Activated CD4-positive, alpha-beta T cell treated with anti-CD3 and anti-CD28 coated beads for 36 hours (primary cell): Measurements from ENCODE around the gene TMEM50B. TPM values are rescaled to one million over a fixed set of nuclear protein-coding genes. Genes with fewer than 3 reads are reported as not detected.
A peak's percentile ranks its signal among the peaks of the same experiment; 100 is the strongest.

Experiments
- ATAC-seq: fragments of 200-7000 bp; cut with Tn5 transposase; one replicate; pipeline ENCODE4 v1.10.0; 2021; ENCODE audit warnings: mild to moderate bottlenecking, moderate library complexity
- CTCF ChIA-PET: fragments of 350-600 bp; sonication (Branson Sonifier 250); formaldehyde crosslinking; loops from one replicate; lab custom pipeline; 2021; ENCODE audit warnings: antibody characterized with exemption; lab: Charles Lee
- POLR2A ChIA-PET: fragments of 350-600 bp; sonication (Branson Sonifier 250); formaldehyde crosslinking; loops from one replicate; lab custom pipeline; 2021; ENCODE audit warnings: antibody characterized with exemption, inconsistent platforms; lab: Charles Lee
- DNase-seq: peaks from one replicate; pipeline ENCODE4 v3.0.0-alpha.2; 2020
- H3K27ac Mint-ChIP-seq: one replicate; pipeline ENCODE4 v1.8.0; 2021; ENCODE audit warnings: mixed read lengths
- H3K27me3 Mint-ChIP-seq: one replicate; pipeline ENCODE4 v1.8.0; 2021; ENCODE audit warnings: mixed read lengths
- H3K36me3 Mint-ChIP-seq: one replicate; pipeline ENCODE4 v1.8.0; 2021; ENCODE audit warnings: low read depth, mixed read lengths
- H3K4me1 Mint-ChIP-seq: one replicate; pipeline ENCODE4 v1.8.0; 2021; ENCODE audit warnings: mixed read lengths
- H3K4me3 Mint-ChIP-seq: one replicate; pipeline ENCODE4 v1.8.0; 2021; ENCODE audit warnings: mild to moderate bottlenecking, moderate library complexity, mixed read lengths
- H3K9me3 Mint-ChIP-seq: one replicate; pipeline ENCODE4 v1.8.0; 2021; ENCODE audit warnings: low read depth, mixed read lengths
- intact Hi-C, 2 experiments: fragments of 100-400 bp; cut with DNase I in 1 of 2; cut with micrococcal nuclease in 1 of 2; formaldehyde crosslinking; loops; one replicate each; pipeline versions ENCODE4 v1.14.2 to v1.15.1; 2022 to 2024; cut with DNase I, micrococcal nuclease
- total RNA-seq, 2 experiments: library from RNA; stranded (reverse); gene quantifications; one replicate each; pipeline ENCODE4 v1.2.3, GENCODE V29; 2021

The TMEM50B gene
- total RNA-seq, 2 experiments from 2014 or later, result 13.6 to 15.2 TPM

- DNase-seq (no peak), ATAC-seq (no peak)
- no peaks in the 10 kb centered on the region for H3K9me3 Mint-ChIP-seq
- ChIA-PET CTCF (interaction anchor here (0.9 to 1.3 kb wide), 2 partner anchors 12 to 18 kb away, joined by 3 to 6 read pairs; no protein-coding TSS in a partner anchor), POLR2A (no interaction called here)
- intact Hi-C loops, result no loop called here
- peaks cover 59% of the 10 kb centered on the region for H3K36me3 Mint-ChIP-seq
- peak overlapping the region; percentile 75 for H3K27ac Mint-ChIP-seq
- H3K4me1 Mint-ChIP-seq, result peaks cover 26% of the 10 kb centered on the region
- H3K27me3 Mint-ChIP-seq, result no peaks in the 10 kb centered on the region
- H3K4me3 Mint-ChIP-seq, result no peak overlapping the region
Observed at GRCh38 chr21:33433001-33433400, 46.8 kb downstream of the TMEM50B start.

GRCh38 chr21:33432496-33432895 is 47.3 kb downstream of the TMEM50B start:
- Mint-ChIP-seq H3K27me3 (no peaks in the 10 kb centered on the region), H3K9me3 (no peaks in the 10 kb centered on the region), H3K36me3 (peaks cover 54% of the 10 kb centered on the region), H3K27ac (no peak overlapping the region), H3K4me1 (peaks cover 26% of the 10 kb centered on the region), H3K4me3 (no peak overlapping the region)
- ChIA-PET CTCF (interaction anchor here (0.9 to 1.3 kb wide), 4 partner anchors 12 to 236 kb away, joined by 3 to 7 read pairs (median 4); no protein-coding TSS in a partner anchor), POLR2A (no interaction called here)
- intact Hi-C loops, result no loop called here
- ATAC-seq (no peak), DNase-seq (no peak)

GRCh38 chr21:33430858-33431257 is 48.9 kb downstream of the TMEM50B start:
- H3K4me3 Mint-ChIP-seq, result no peak overlapping the region
- peaks cover 52% of the 10 kb centered on the region for H3K36me3 Mint-ChIP-seq
- ATAC-seq, result no peak
- DNase-seq, result no peak
- no peaks in the 10 kb centered on the region for H3K9me3 Mint-ChIP-seq
- H3K27ac Mint-ChIP-seq, result no peak overlapping the region
- no peaks in the 10 kb centered on the region for H3K27me3 Mint-ChIP-seq
- ChIA-PET POLR2A (no interaction called here), CTCF (interaction anchor here (0.7 to 1.0 kb wide), 3 partner anchors 14 to 83 kb away, joined by 3 to 5 read pairs (median 3); no protein-coding TSS in a partner anchor)
- intact Hi-C loops, result no loop called here
- peaks cover 28% of the 10 kb centered on the region for H3K4me1 Mint-ChIP-seq

GRCh38 chr21:33428669-33429068 is 51.1 kb downstream of the TMEM50B start:
- H3K27ac Mint-ChIP-seq, result no peak overlapping the region
- CTCF ChIA-PET, result interaction anchor here (0.7 to 0.8 kb wide), 3 partner anchors 13 to 191 kb away, joined by 3 read pairs; no protein-coding TSS in a partner anchor
- POLR2A ChIA-PET, result no interaction called here
- H3K27me3 Mint-ChIP-seq, result no peaks in the 10 kb centered on the region
- H3K9me3 Mint-ChIP-seq, result no peaks in the 10 kb centered on the region
- H3K36me3 Mint-ChIP-seq, result peaks cover 49% of the 10 kb centered on the region
- no peak overlapping the region for H3K4me3 Mint-ChIP-seq
- ATAC-seq, result no peak
- intact Hi-C loops, result no loop called here
- H3K4me1 Mint-ChIP-seq, result peaks cover 11% of the 10 kb centered on the region
- DNase-seq, result no peak

- DNase-seq (no peak), ATAC-seq (no peak)
- Mint-ChIP-seq H3K36me3 (peaks cover 38% of the 10 kb centered on the region), H3K4me3 (no peak overlapping the region), H3K27me3 (no peaks in the 10 kb centered on the region), H3K4me1 (peaks cover 3% of the 10 kb centered on the region), H3K27ac (peak overlapping the region; percentile 20), H3K9me3 (no peaks in the 10 kb centered on the region)
- POLR2A ChIA-PET, result interaction anchor here (0.6 to 1.0 kb wide), 2 partner anchors 22 to 111 kb away, joined by 3 read pairs; no protein-coding TSS in a partner anchor
- intact Hi-C loops, result no loop called here
- CTCF ChIA-PET, result no interaction called here
Observed at GRCh38 chr21:33427051-33427450, 52.7 kb downstream of the TMEM50B start.

- ChIA-PET CTCF (interaction anchor here (0.8 kb wide), 1 partner anchor 1090 kb away, joined by 5 read pairs; no protein-coding TSS in a partner anchor), POLR2A (no interaction called here)
- intact Hi-C loops, result no loop called here
- peaks cover 3% of the 10 kb centered on the region for H3K4me1 Mint-ChIP-seq
- H3K4me3 Mint-ChIP-seq, result no peak overlapping the region
- ATAC-seq, result no peak
- no peaks in the 10 kb centered on the region for H3K9me3 Mint-ChIP-seq
- DNase-seq, result no peak
- peaks cover 37% of the 10 kb centered on the region for H3K36me3 Mint-ChIP-seq
- H3K27me3 Mint-ChIP-seq, result no peaks in the 10 kb centered on the region
- no peak overlapping the region for H3K27ac Mint-ChIP-seq
Observed at GRCh38 chr21:33425825-33426224, 53.9 kb downstream of the TMEM50B start.

- intact Hi-C loops, result no loop called here
- H3K27ac Mint-ChIP-seq, result no peak overlapping the region
- ChIA-PET CTCF (interaction anchor here (0.6 to 1.2 kb wide), 4 partner anchors 12 to 590 kb away, joined by 3 to 4 read pairs (median 3); partner anchors contain the start of gene TMEM50B), POLR2A (no interaction called here)
- DNase-seq (no peak), ATAC-seq (no peak)
- peaks cover 5% of the 10 kb centered on the region for H3K4me1 Mint-ChIP-seq
- H3K9me3 Mint-ChIP-seq, result no peaks in the 10 kb centered on the region
- H3K36me3 Mint-ChIP-seq, result peaks cover 43% of the 10 kb centered on the region
- H3K4me3 Mint-ChIP-seq, result no peak overlapping the region
- H3K27me3 Mint-ChIP-seq, result no peaks in the 10 kb centered on the region
Observed at GRCh38 chr21:33424214-33424613, 55.6 kb downstream of the TMEM50B start.

GRCh38 chr21:33421713-33422393 is 57.9 kb downstream of the TMEM50B start:
- CTCF ChIA-PET, result interaction anchor here (1.1 kb wide), 1 partner anchor 13 kb away, joined by 4 read pairs; no protein-coding TSS in a partner anchor

GRCh38 chr21:33419538-33420123 is 60.1 kb downstream of the TMEM50B start:
- DNase-seq, result no peak
- peaks cover 11% of the 10 kb centered on the region for H3K4me1 Mint-ChIP-seq
- no peak overlapping the region for H3K4me3 Mint-ChIP-seq
- POLR2A ChIA-PET, result no interaction called here
- no peak for ATAC-seq
- no peaks in the 10 kb centered on the region for H3K9me3 Mint-ChIP-seq
- H3K27me3 Mint-ChIP-seq, result no peaks in the 10 kb centered on the region
- intact Hi-C loops, result no loop called here
- CTCF ChIA-PET, result interaction anchor here (1.4 kb wide), 1 partner anchor 25 kb away, joined by 3 read pairs; no protein-coding TSS in a partner anchor
- H3K27ac Mint-ChIP-seq, result no peak overlapping the region
- peaks cover 44% of the 10 kb centered on the region for H3K36me3 Mint-ChIP-seq

More at GRCh38 chr21:33421713-33422393, 57.9 kb downstream of the TMEM50B start:
- Mint-ChIP-seq H3K27ac (no peak overlapping the region), H3K4me3 (no peak overlapping the region), H3K9me3 (no peaks in the 10 kb centered on the region), H3K4me1 (peaks cover 3% of the 10 kb centered on the region), H3K27me3 (no peaks in the 10 kb centered on the region), H3K36me3 (peaks cover 36% of the 10 kb centered on the region)
- intact Hi-C loops, result loop anchor here in 1 of 2 experiments (2.0 kb wide), 1 partner anchor 19 kb away; the partner anchor contains the start of gene IFNGR2
- DNase-seq, result no peak
- no peak for ATAC-seq
- POLR2A ChIA-PET, result no interaction called here

- no peak for ATAC-seq
- H3K27ac Mint-ChIP-seq, result no peak overlapping the region
- H3K27me3 Mint-ChIP-seq, result no peaks in the 10 kb centered on the region
- H3K4me1 Mint-ChIP-seq, result peaks cover 19% of the 10 kb centered on the region
- intact Hi-C loops, result no loop called here
- peaks cover 40% of the 10 kb centered on the region for H3K36me3 Mint-ChIP-seq
- CTCF ChIA-PET, result no interaction called here
- no peak for DNase-seq
- POLR2A ChIA-PET, result no interaction called here
- no peaks in the 10 kb centered on the region for H3K9me3 Mint-ChIP-seq
- no peak overlapping the region for H3K4me3 Mint-ChIP-seq
Observed at GRCh38 chr21:33418691-33419090, 61.1 kb downstream of the TMEM50B start.

GRCh38 chr21:33414926-33415325 is 64.8 kb downstream of the TMEM50B start:
- Mint-ChIP-seq H3K27me3 (no peaks in the 10 kb centered on the region), H3K9me3 (no peaks in the 10 kb centered on the region), H3K4me3 (no peak overlapping the region), H3K36me3 (peaks cover 36% of the 10 kb centered on the region), H3K27ac (no peak overlapping the region), H3K4me1 (peaks cover 40% of the 10 kb centered on the region)
- ATAC-seq, result peak; percentile 39
- DNase-seq, result no peak
- intact Hi-C loops, result no loop called here
- ChIA-PET CTCF (interaction anchor here (1.0 to 1.4 kb wide), 4 partner anchors 9 to 53 kb away, joined by 3 to 6 read pairs (median 4); no protein-coding TSS in a partner anchor), POLR2A (interaction anchor here (0.7 kb wide), 1 partner anchor 20 kb away, joined by 3 read pairs; no protein-coding TSS in a partner anchor)
